ENCODE results near the gene CHAD.

Gene CHAD
- 0 to 0.07 (median 0) reads per million in 18 experiments for total RNA-seq

- no peak for DNase-seq
Observed at GRCh38 chr17:50468304-50469207, at the start of gene CHAD. Gene CHAD, minus strand, starts transcription at chr17:50468880. Its CDS starts 67 bp downstream, at chr17:50468813.

- DNase-seq: no peak
Observed at GRCh38 chr17:50517504-50518383, 49.1 kb upstream of the CHAD start.

GRCh38 chr17:50517011-50517410 is 48.3 kb upstream of the CHAD start:
- DNase-seq: no peak

GRCh38 chr17:50514936-50515702 is 46.4 kb upstream of the CHAD start:
- peak; percentile 51 to 58 for DNase-seq

GRCh38 chr17:50514388-50514787 is 45.7 kb upstream of the CHAD start:
- no peak for DNase-seq

- no peak for DNase-seq
Observed at GRCh38 chr17:50513495-50513894, 44.8 kb upstream of the CHAD start.

GRCh38 chr17:50511058-50511457 is 42.4 kb upstream of the CHAD start:
- DNase-seq: no peak

- no peak for DNase-seq
Observed at GRCh38 chr17:50508573-50509460, 40.1 kb upstream of the CHAD start.

DNA sequence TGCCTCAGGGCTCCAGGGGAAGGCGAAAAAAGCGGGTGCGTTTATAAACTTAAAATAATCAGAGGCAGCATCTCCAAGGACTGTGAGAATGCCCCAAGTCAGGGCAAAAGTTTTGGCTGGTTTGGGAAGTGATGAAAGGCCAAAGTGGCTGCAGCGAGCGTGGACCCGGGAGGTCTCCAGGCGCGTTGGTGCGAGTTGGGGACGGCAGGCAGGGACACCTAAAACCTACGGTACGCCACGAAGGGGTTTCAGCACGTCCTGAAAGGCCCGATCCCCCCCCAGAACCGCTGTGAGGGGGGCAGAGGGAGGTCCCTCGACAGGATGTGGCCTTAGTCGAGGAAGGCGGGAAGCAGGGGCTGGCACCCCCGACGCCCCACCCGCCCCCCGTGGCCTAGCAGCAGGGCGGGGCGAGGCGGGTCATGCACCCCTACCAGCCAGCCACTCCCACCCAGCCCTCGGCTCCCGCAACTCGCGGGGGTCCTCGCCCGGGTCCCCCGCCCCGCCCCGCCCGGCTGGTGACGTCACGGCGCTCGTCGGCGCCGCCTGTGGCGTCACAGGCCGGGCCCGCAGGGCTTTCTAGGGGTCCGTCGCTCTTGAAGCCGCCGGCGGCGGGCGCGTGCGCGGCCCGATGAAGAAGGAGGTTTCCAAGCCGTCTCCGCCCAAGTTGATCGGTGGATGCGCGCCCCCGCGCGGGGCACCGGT is 39.3 kb upstream of the CHAD start, which contains the start of gene MYCBPAP:
Gene MYCBPAP, plus strand, starts transcription at position 569 of the 702 bp plus-strand sequence. CDS start 236 bp downstream, outside the sequence.
- DNase-seq: peak; percentile 64 to 69

- no peak for DNase-seq
Observed at GRCh38 chr17:50506298-50506697, 37.6 kb upstream of the CHAD start.

DNA sequence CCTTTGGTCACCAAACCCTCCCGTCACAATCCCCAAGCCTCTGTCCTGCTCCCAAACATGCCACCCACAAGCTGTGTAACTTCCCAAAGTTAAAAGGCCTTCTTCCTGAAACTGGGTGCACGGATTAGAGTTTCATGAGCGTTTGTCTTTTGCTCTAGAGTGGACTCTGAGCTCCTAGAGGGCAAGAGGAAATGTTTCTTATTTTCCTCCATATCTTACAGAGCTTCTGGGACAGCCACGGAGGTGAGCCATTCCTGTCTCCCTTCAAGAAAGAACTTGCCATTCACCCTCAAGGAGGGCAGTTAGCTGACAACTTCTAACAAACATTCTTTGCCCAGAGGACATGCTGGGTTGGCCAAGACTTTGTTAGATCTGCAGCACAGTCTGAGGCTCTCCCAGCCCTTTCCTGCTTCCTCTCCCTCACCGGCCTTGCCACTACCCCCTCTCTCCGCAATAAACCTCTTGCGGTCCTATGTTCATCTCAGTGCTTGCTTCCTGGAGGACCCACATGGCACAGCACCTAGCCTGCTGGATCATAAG is 37.0 kb upstream of the CHAD start:
- DNase-seq: peak; percentile 12 to 49

GRCh38 chr17:50502301-50502990 is 33.8 kb upstream of the CHAD start:
- DNase-seq: no peak

DNA sequence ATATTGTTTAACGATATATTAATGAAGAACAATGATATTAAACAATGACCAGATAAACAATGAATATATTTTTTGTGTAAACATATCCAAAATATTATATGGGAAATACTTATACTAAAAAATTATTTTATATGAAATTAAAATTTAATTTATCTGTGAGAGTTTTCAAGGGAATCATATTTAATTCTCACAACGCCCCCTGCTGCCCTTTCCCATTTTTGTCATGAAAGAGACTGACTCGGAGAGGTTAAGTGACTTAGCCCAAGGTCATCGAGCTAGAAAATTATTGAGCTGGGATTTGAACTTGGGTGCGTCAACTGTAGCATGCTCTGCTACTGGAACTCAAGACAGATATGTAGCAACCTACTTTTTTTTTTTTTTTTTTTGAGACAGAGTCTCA is 32.4 kb upstream of the CHAD start:
- DNase-seq: peak; percentile 31 to 45

DNA sequence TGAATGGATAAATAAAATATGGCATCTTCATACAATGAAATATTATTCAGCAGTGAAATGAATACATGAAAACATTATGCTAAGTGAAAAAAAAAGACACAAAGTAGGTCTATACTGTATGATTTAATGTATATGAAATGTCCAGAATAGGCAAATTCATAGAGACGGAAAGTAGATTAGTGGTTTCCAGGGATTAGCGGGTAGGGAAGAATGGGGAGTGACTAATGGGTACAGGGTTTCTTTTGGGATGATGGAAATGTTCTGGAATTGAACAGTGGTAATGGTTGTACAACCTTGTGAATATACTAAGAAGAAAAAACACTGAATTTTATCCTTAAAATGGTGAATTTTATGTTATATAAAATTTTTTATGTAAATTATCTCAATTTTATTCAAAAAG is 31.0 kb upstream of the CHAD start:
- DNase-seq: no peak

- no peak for DNase-seq
Observed at GRCh38 chr17:50499270-50499669, 30.6 kb upstream of the CHAD start.

- no peak for DNase-seq
Observed at GRCh38 chr17:50498021-50498874, 29.6 kb upstream of the CHAD start.

DNA sequence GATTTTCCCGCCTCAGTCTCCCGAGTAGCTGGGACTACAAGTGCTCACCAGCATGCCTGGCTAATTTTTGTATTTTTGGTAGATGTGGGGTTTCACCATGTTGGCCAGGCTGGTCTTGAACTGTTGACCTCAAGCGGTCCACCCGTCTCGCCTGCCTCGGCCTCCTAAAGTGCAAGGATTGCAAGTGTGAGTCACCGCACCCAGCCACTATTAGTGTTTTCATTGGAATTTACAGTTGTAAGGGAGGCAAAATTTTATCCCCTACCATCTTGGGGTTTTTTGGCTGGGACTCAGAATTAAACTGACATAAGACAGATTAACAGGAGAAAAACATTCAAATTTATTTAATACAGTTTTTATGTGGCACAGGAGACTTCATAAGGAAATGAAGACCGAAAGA is 27.2 kb upstream of the CHAD start:
- DNase-seq: no peak

GRCh38 chr17:50495217-50495823 is 26.6 kb upstream of the CHAD start:
- DNase-seq: no peak

Measured in inflammatory macrophage (primary cell).